HEK293T (cell line): Measurements from ENCODE around the gene LDHB.
"Not testable (repeated sequence)": the region's sequence is repeated elsewhere in the genome, so short reads cannot be mapped to it uniquely, and the experiment has no call there.

Experiments used
- CTCF ChIA-PET: fragments of 350-600 bp; formaldehyde crosslinking; extraction: SDS; loops from one replicate; lab custom pipeline; 2021; ENCODE audit warnings: antibody characterized with exemption, inconsistent platforms; lab: Yijun Ruan, JAX
- POLR2A ChIA-PET: fragments of 350-600 bp; formaldehyde crosslinking; extraction: SDS; loops from one replicate; lab custom pipeline; 2020; ENCODE audit warnings: antibody characterized with exemption, inconsistent platforms; lab: Yijun Ruan, JAX
- DNase-seq: peaks from one replicate; pipeline ENCODE4 v3.0.0; 2012; ENCODE audit warnings: mixed read lengths; ENCODE audit errors: extremely low spot score
- ARNT ChIP-seq: fragments of 450-650 bp; IDR thresholded peaks from 2 replicates; pipeline ENCODE4 v1.6.1; 2017; ENCODE audit warnings: mild to moderate bottlenecking
- BHLHE40 ChIP-seq: fragments of 450-650 bp; IDR thresholded peaks from 2 replicates; pipeline ENCODE4 v1.6.1; 2016; ENCODE audit warnings: mild to moderate bottlenecking, moderate library complexity, borderline replicate concordance
- CTBP1 ChIP-seq: fragments of 450-650 bp; IDR thresholded peaks from 2 replicates; pipeline ENCODE4 v1.6.1; 2016; ENCODE audit warnings: borderline replicate concordance
- ELF4 ChIP-seq: fragments of 450-650 bp; IDR thresholded peaks from 2 replicates; pipeline ENCODE4 v1.6.1; 2017; ENCODE audit warnings: antibody characterized with exemption
- FOXA1 ChIP-seq: fragments of 450-650 bp; IDR thresholded peaks from 2 replicates; pipeline ENCODE4 v1.6.1; 2016; ENCODE audit warnings: mild to moderate bottlenecking
- FOXK2 ChIP-seq: fragments of 450-650 bp; IDR thresholded peaks from 2 replicates; pipeline ENCODE4 v1.6.1; 2016; ENCODE audit warnings: mild to moderate bottlenecking
- FOXM1 ChIP-seq: fragments of 450-650 bp; IDR thresholded peaks from 2 replicates; pipeline ENCODE4 v1.6.1; 2017; ENCODE audit warnings: mild to moderate bottlenecking, borderline replicate concordance
- HDGF ChIP-seq: fragments of 450-650 bp; IDR thresholded peaks from 2 replicates; pipeline ENCODE4 v1.6.1; 2017; ENCODE audit warnings: antibody characterized with exemption, borderline replicate concordance
- L3MBTL2 ChIP-seq: fragments of 450-650 bp; conservative IDR thresholded peaks from 2 replicates; pipeline ENCODE4 v1.6.1; 2016; ENCODE audit warnings: mild to moderate bottlenecking
- LEF1 ChIP-seq: fragments of 450-650 bp; IDR thresholded peaks from 2 replicates; pipeline ENCODE4 v1.6.1; 2017; ENCODE audit warnings: mild to moderate bottlenecking, borderline replicate concordance
- NFRKB ChIP-seq: fragments of 450-650 bp; IDR thresholded peaks from 2 replicates; pipeline ENCODE4 v1.6.1; 2016; ENCODE audit warnings: mild to moderate bottlenecking, moderate library complexity
- SP1 ChIP-seq: fragments of 450-650 bp; IDR thresholded peaks from 2 replicates; pipeline ENCODE4 v1.6.1; 2017
- SUZ12 ChIP-seq: fragments of 450-650 bp; IDR thresholded peaks from 2 replicates; pipeline ENCODE4 v1.6.1; 2016; ENCODE audit warnings: mild to moderate bottlenecking
- TARDBP ChIP-seq: fragments of 450-650 bp; IDR thresholded peaks from 2 replicates; pipeline ENCODE4 v1.6.1; 2016
- ZNF384 ChIP-seq: fragments of 450-650 bp; IDR thresholded peaks from 2 replicates; pipeline ENCODE4 v1.6.1; 2016
- TF ChIP-seq, protein P1 (sequence below): fragments of 450-650 bp; IDR thresholded peaks from 2 replicates; pipeline ENCODE4 v1.6.1; 2016

Gene LDHB

DNA sequence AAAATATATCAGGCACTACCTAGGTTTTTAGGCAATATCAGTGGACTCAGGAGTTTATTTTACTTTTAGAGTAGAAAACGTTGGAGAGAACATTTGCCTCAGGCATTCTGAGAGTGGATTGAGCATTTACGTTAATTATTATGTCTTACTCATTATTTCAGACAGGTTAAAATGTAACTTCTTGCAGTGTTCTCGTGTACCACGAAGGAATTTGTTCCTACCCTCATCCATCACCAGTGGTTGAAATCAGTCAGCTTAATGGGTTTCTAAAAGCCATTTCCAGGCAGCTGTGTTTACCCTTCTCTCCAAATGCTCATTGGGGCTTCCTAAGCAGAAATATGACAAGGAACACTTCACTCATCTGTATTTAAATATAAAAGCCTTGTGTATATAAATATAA is 9.1 kb upstream of the LDHB start:
- ChIA-PET CTCF (interaction anchor here (1.0 kb wide), 1 partner anchor 14 kb away, joined by 4 read pairs; no protein-coding TSS in a partner anchor), POLR2A (interaction anchor here (2.4 kb wide), 1 partner anchor 9 kb away, joined by 18 read pairs; the partner anchor contains the start of gene LDHB)
- no peak for DNase-seq
- TF ChIP-seq ZNF384 (no peak), CTBP1 (no peak), FOXM1 (no peak), SUZ12 (no peak), ELF4 (no peak), FOXA1 (no peak), BHLHE40 (no peak)
- TF ChIP-seq, protein P1, sequence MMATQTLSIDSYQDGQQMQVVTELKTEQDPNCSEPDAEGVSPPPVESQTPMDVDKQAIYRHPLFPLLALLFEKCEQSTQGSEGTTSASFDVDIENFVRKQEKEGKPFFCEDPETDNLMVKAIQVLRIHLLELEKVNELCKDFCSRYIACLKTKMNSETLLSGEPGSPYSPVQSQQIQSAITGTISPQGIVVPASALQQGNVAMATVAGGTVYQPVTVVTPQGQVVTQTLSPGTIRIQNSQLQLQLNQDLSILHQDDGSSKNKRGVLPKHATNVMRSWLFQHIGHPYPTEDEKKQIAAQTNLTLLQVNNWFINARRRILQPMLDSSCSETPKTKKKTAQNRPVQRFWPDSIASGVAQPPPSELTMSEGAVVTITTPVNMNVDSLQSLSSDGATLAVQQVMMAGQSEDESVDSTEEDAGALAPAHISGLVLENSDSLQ: peak; percentile 66; the same call in 1 of the 2 replicates

DNA sequence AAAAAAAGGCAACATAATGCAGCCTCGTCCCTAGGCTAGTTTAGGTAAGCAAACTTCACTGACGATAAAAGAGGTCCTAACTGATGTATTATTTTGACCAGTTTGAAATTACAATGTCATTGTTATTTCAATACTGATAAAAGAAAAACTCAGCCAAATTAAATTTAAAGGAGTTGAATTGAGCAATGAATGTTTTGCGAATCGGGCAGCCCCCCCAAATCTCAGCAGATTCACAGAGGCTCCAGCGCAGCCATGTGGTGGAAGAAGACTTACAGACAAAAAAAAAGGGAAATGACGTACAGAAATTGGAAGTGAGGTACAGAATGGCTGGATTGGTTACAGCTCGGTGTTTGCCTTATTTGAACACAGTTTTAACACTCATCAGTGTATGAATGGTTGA is 8.2 kb upstream of the LDHB start:
- ChIA-PET POLR2A (interaction anchor here (2.4 kb wide), 1 partner anchor 8 kb away, joined by 18 read pairs; the partner anchor contains the start of gene LDHB), CTCF (interaction anchor here (1.0 kb wide), 1 partner anchor 15 kb away, joined by 4 read pairs; no protein-coding TSS in a partner anchor)
- DNase-seq: no peak
- TF ChIP-seq ARNT (no peak), L3MBTL2 (no peak), FOXM1 (no peak), CTBP1 (no peak), SUZ12 (no peak), ZNF384 (no peak), BHLHE40 (no peak), SP1 (no peak), TARDBP (no peak), NFRKB (no peak)

DNA sequence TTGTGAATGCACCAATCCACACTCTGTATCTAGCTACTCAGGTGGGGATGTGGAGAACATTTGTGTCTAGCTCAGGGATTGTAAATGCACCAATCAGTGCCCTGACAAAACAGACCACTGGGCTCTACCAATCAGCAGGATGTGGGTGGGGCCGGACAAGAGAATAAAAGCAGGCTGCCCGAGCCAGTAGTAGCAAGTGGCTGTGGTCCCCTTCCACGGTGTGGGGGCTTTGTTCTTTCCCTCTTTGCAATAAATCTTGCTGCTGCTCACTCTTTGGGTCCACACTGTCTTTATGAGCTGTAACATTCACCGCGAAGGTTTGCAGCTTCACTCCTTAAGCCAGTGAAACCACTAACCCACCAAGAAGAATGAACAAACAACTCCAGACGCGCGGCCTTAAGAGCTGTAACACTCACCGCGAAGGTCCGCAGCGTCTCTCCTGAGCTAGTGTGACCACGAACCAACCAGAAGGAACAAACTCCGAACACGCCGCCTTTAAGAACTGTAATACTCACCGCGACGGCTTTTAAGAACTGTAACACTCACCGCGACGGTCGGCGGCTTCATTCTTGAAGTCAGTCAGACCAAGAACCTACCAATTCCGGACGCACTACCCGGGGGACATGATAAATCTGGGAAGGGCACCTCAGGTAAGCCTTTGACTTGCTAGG is 4.6 kb upstream of the LDHB start:
- CTCF ChIA-PET: no interaction called here
- no peak for DNase-seq
- TF ChIP-seq HDGF (no peak), FOXM1 (no peak), ELF4 (no peak), LEF1 (no peak), TARDBP (no peak), FOXK2 (no peak), SP1 (no peak), BHLHE40 (no peak), SUZ12 (no peak), CTBP1 (no peak)
- POLR2A ChIA-PET: no interaction called here

DNA sequence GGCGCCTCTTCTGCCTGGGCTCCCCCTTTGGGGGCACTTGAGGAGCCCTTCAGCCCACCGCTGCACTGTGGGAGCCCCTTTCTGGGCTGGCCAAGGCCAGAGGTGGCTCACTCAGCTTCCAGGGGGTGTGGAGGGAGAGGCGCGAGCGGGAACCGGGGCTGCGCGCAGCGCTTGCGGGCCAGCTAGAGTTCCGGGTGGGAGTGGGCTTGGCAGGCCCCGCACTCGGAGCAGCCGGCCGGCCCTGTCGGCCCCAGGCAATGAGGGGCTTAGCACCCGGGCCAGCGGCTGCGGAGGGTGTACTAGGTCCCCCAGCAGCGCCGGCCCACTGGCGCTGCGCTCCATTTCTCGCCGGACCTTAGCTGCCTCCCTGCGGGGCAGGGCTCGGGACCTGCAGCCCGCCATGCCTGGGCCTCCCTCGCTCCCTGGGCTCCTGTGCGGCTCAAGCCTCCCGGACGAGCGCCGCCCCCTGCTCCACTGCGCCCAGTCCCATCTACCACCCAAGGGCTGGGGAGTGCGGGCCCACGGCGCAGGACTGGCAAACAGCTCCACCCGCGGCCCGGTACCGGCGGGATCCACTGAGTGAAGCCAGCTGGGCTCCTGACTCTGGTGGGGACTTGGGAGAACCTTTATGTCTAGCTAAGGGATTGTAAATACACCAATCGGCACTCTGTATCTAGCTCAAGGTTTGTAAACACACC is 3.9 kb upstream of the LDHB start:
- POLR2A ChIA-PET: not testable (repeated sequence)
- CTCF ChIA-PET: interaction anchor here (0.7 kb wide), 1 partner anchor 14 kb away, joined by 3 read pairs; no protein-coding TSS in a partner anchor

DNA sequence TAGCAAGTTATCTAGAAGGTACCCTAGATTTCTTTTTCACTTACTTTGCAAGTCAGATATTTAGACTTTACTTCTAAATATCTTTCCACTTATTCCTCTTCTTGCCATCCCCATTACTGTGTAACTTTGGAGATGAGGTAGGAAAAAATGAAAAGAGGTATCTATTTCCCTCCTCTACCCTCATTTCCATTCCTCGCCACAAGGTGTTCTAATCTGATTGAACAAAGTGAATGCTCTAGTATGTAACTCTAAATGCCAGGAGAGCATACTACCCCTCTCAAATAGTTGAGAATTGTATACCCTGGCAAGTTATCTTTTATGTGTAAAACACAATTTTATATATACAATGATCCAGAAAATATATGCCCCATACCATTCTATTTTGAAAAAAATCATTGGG is 1.7 kb upstream of the LDHB start:
- ChIA-PET CTCF (no interaction called here), POLR2A (interaction anchor here (0.9 kb wide), 1 partner anchor 17 kb away, joined by 3 read pairs; no protein-coding TSS in a partner anchor)
- TF ChIP-seq CTBP1: no peak
- TF ChIP-seq ELF4: no peak
- TF ChIP-seq SUZ12: no peak
- no peak for TF ChIP-seq BHLHE40
- TF ChIP-seq FOXA1: no peak
- TF ChIP-seq SP1: no peak
- TF ChIP-seq FOXK2: no peak
- no peak for TF ChIP-seq HDGF
- no peak for TF ChIP-seq ZNF384
- TF ChIP-seq L3MBTL2: no peak
- TF ChIP-seq NFRKB: no peak
- no peak for TF ChIP-seq FOXM1
- TF ChIP-seq ARNT: no peak
- DNase-seq: no peak

More for the DNA sequence above, 3.9 kb upstream of the LDHB start:
- DNase-seq: not testable (repeated sequence)

DNA sequence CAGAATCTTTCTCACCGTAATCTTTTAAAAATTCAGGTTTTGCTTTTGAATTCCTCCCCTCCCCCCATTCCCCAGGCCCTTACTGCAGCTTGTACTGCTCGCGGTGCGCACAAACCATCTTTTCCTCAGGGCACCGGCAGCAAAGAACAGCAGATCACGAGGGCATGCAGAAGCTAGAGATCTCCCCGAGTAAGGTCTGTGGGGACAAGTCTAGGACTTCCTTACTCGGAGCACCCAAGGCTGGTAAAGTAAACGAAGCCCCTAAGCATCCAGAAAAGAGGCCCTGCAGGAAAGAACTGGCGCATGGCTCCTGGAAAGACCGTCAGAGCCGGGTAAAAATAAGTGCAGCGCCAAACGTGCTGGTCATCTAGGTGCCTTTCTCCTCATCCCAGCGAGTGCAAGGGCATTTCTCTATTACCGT is 727 bp downstream of the LDHB start:
- POLR2A ChIA-PET: interaction anchor here (0.6 to 2.0 kb wide), 20 partner anchors 8 to 844 kb away, joined by 3 to 18 read pairs (median 5); partner anchors contain the start of genes GOLT1B, PYROXD1, RECQL and SPX

More for the DNA sequence above, 727 bp downstream of the LDHB start:
- CTCF ChIA-PET: interaction anchor here (1.0 kb wide), 1 partner anchor 24 kb away, joined by 3 read pairs; no protein-coding TSS in a partner anchor
- DNase-seq: peak; percentile 32
- TF ChIP-seq NFRKB (no peak), ELF4 (no peak), CTBP1 (no peak), ZNF384 (no peak), ARNT (no peak), BHLHE40 (no peak), SUZ12 (no peak), TARDBP (no peak), SP1 (no peak), HDGF (no peak), FOXA1 (no peak), L3MBTL2 (no peak), LEF1 (no peak), FOXK2 (no peak), FOXM1 (no peak)
- TF ChIP-seq, protein P1: no peak
